Small intestine (tissue), 7 donors: ENCODE measurements around the gene IL12B. TPM values are rescaled to one million over a fixed set of nuclear protein-coding genes. Genes with fewer than 3 reads are reported as not detected.
A peak's percentile ranks its signal among the peaks of the same experiment; 100 is the strongest.

ENCODE experiments used
- DNase-seq, 2 donors: peaks; one replicate each; pipeline versions ENCODE4 v3.0.0 to v3.0.0-alpha.2; 2013
- FAIRE-seq: peaks from 2 replicates; lab custom pipeline; 2012; peaks lifted over from hg19 to GRCh38; lab: Jason Lieb, UNC
- H3K27ac ChIP-seq, 3 donors: one replicate each; pipeline ENCODE4 v1.5.1; 2013; ENCODE audit warnings: low read length in 2 of 3, mild to moderate bottlenecking in 2 of 3, control low read depth in 1 of 3, inconsistent platforms in 1 of 3, low read depth in 1 of 3, moderate library complexity in 1 of 3
- H3K27me3 ChIP-seq, 3 donors: one replicate each; pipeline ENCODE4 v1.6.1; 2013; ENCODE audit warnings: low read length in 3 of 3, inconsistent platforms in 1 of 3; ENCODE audit not compliant: control insufficient read depth in 3 of 3, insufficient read depth in 3 of 3
- H3K36me3 ChIP-seq, 3 donors: one replicate each; pipeline ENCODE4 v1.6.1; 2013; ENCODE audit warnings: low read length in 3 of 3, inconsistent platforms in 1 of 3, low read depth in 1 of 3, mild to moderate bottlenecking in 1 of 3, moderate library complexity in 1 of 3; ENCODE audit not compliant: control insufficient read depth in 3 of 3, insufficient read depth in 2 of 3
- H3K4me1 ChIP-seq, 3 donors: one replicate each; pipeline ENCODE4 v1.6.1; 2013; ENCODE audit warnings: low read length in 2 of 3, inconsistent platforms in 1 of 3, low read depth in 1 of 3, mild to moderate bottlenecking in 1 of 3, moderate library complexity in 1 of 3; ENCODE audit not compliant: control insufficient read depth in 3 of 3, insufficient read depth in 2 of 3
- H3K4me3 ChIP-seq, 3 donors: one replicate each; pipeline ENCODE4 v1.5.1; 2013; ENCODE audit warnings: low read length in 3 of 3, control low read depth in 1 of 3, inconsistent platforms in 1 of 3, low read depth in 1 of 3, mild to moderate bottlenecking in 1 of 3, moderate library complexity in 1 of 3
- H3K9me3 ChIP-seq, 2 donors: one replicate each; pipeline ENCODE4 v1.6.1; 2013; ENCODE audit warnings: low read depth in 1 of 2, low read length in 1 of 2; ENCODE audit not compliant: control insufficient read depth in 2 of 2, insufficient read depth in 1 of 2
- WGBS, 3 donors: extraction: QIAGEN DNeasy Blood & Tissue Kit; methylation state at CpG; one replicate each; pipeline ENCODE4 v1.1.7; 2013; 5-methylcytosine and 5-hydroxymethylcytosine counted together
- polyA plus RNA-seq, 4 donors: library from polyadenylated mRNA; stranded (reverse) in 3 of 4; unstranded in 1 of 4; fragments of 200-250 nt in 3 of 4; fragments of 120-200 nt in 1 of 4; gene quantifications; one replicate each; pipeline versions ENCODE4 v1.2.1 to v1.2.3, GENCODE V29; 2013
- donor health status: healthy with polysubstance abuse.
- donor health status: control.
- donor health status: control.
- donor health status: Bipolar disorder and iron deficiency.
- donor health status: healthy.

The IL12B gene
- polyA plus RNA-seq, 4 donors = 0.07 TPM; not detected in 3

DNA sequence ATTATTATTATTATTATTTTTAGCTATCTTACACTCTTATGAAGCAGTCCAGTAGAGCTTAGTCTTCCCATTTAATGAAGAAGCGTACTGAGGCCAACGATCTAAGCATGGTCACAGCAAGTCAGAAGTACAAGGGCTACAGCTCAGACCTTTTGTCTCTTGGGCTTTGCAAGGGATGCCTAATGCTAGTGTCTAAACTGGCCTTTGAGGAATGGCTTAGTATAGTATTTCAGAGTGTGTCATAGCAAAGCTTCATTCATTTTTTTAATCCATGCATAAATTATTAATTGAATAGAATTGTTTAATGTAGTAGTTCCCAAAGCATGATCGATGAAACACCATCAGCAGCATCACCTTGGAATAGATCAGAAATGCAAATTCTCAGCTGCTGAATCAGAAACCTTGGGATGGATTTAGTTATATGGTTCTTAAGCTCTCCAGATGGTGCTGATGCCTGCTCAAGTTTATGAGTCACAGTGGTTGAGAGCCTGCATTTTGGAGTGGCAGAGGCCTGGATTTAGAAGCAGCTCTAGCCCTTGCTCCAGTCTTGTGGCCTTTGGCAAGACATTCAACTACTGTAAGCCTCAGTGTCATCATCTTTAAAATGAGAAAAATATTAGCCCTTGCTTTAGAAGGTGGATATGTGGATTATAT is 6.1 kb downstream of the IL12B start:
- FAIRE-seq (no peak), DNase-seq (no peak)
- peaks cover 0 to 13% (median 0%) of the 10 kb centered on the region in 3 donors for H3K27me3 ChIP-seq
- H3K27ac ChIP-seq = no peak overlapping the region
- no peak overlapping the region for H3K4me3 ChIP-seq
- H3K36me3 ChIP-seq = no peaks in the 10 kb centered on the region
- H3K4me1 ChIP-seq = no peaks in the 10 kb centered on the region
- no peaks in the 10 kb centered on the region for H3K9me3 ChIP-seq
- 91 to 96% (median 92%) methylated on average over 3 of the region's 3 CpGs for WGBS, 3 donors

- Histone ChIP-seq H3K9me3 (no peaks in the 10 kb centered on the region), H3K27ac (no peak overlapping the region), H3K4me1 (no peaks in the 10 kb centered on the region), H3K36me3 (no peaks in the 10 kb centered on the region), H3K4me3 (no peak overlapping the region), H3K27me3 (peaks cover 0 to 7% (median 0%) of the 10 kb centered on the region in 3 donors)
- DNase-seq (no peak), FAIRE-seq (no peak)
- 76 to 80% (median 80%) methylated on average over 6 of the region's 6 CpGs for WGBS, 3 donors
Measured at GRCh38 chr5:159322180-159322579, 8.1 kb downstream of the IL12B start.

GRCh38 chr5:159319832-159320231 is 10.5 kb downstream of the IL12B start:
- peaks cover 0 to 7% (median 0%) of the 10 kb centered on the region in 3 donors for H3K27me3 ChIP-seq
- no peak overlapping the region for H3K4me3 ChIP-seq
- H3K4me1 ChIP-seq = no peaks in the 10 kb centered on the region
- no peaks in the 10 kb centered on the region for H3K9me3 ChIP-seq
- no peak overlapping the region for H3K27ac ChIP-seq
- 34 to 45% (median 42%) methylated on average over 2 of the region's 2 CpGs for WGBS, 3 donors
- FAIRE-seq (no peak), DNase-seq (no peak)
- no peaks in the 10 kb centered on the region for H3K36me3 ChIP-seq

- H3K4me1 ChIP-seq = no peaks in the 10 kb centered on the region
- H3K27me3 ChIP-seq = peaks cover 0 to 7% (median 0%) of the 10 kb centered on the region in 3 donors
- no peaks in the 10 kb centered on the region for H3K9me3 ChIP-seq
- DNase-seq (no peak), FAIRE-seq (no peak)
- H3K27ac ChIP-seq = no peak overlapping the region
- no peaks in the 10 kb centered on the region for H3K36me3 ChIP-seq
- H3K4me3 ChIP-seq = no peak overlapping the region
- WGBS, 3 donors = 21 to 75% (median 42%) methylated on average over 3 of the region's 3 CpGs
Measured at GRCh38 chr5:159319363-159319762, 10.9 kb downstream of the IL12B start.

DNA sequence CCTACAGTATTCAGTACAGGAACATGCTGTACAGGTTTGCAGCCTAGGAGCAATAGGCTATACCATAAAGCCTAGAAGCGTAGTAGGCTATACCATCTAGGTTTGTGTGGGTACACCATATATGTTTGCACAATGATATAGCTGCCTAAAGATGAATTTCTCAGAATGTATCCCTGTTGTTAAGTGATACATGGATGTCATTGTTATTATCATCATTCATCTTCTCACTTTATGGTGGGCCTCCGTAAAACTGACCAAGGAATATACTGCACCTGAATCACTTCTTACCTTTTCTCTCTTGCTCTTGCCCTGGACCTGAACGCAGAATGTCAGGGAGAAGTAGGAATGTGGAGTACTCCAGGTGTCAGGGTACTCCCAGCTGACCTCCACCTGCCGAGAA is 11.8 kb downstream of the IL12B start:
- Histone ChIP-seq H3K9me3 (no peaks in the 10 kb centered on the region), H3K4me1 (no peaks in the 10 kb centered on the region), H3K4me3 (no peak overlapping the region), H3K36me3 (no peaks in the 10 kb centered on the region), H3K27me3 (peaks cover 0 to 13% (median 0%) of the 10 kb centered on the region in 3 donors), H3K27ac (no peak overlapping the region)
- WGBS, 3 donors = 57 to 81% (median 64%) methylated on average over 4 of the region's 4 CpGs
- DNase-seq (no peak), FAIRE-seq (no peak)

DNA sequence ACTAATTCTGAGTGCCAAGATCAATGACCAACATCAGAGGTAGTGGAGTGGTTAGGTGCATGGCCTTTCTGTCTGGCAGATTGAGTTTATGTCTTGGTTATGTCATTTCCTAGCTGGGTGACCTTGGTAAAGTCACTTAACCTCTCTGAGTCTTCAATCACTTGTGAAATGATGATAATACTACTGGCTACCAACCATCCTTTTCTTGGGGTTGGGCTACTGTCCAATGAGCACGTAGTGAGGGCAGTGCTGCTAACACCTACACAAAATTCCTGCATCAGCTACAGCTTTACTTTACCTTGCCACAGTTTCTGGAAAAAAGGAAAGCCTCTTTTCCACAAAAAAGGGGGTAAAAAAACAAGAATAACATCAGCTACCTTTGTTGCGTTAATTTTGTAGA is 12.4 kb downstream of the IL12B start:
- no peaks in the 10 kb centered on the region for H3K36me3 ChIP-seq
- WGBS, 3 donors = 64 to 73% (median 65%) methylated on average over 2 of the region's 2 CpGs
- no peak overlapping the region for H3K27ac ChIP-seq
- FAIRE-seq (no peak), DNase-seq (no peak)
- no peak overlapping the region for H3K4me3 ChIP-seq
- peaks cover 0 to 19% (median 0%) of the 10 kb centered on the region in 3 donors for H3K27me3 ChIP-seq
- H3K9me3 ChIP-seq = no peaks in the 10 kb centered on the region
- H3K4me1 ChIP-seq = no peaks in the 10 kb centered on the region

- Histone ChIP-seq H3K9me3 (no peaks in the 10 kb centered on the region), H3K27ac (no peak overlapping the region), H3K36me3 (no peaks in the 10 kb centered on the region), H3K4me1 (no peaks in the 10 kb centered on the region), H3K4me3 (no peak overlapping the region), H3K27me3 (peaks cover 0 to 19% (median 5%) of the 10 kb centered on the region in 3 donors)
- 76 to 79% (median 78%) methylated on average over 9 of the region's 9 CpGs for WGBS, 3 donors
- DNase-seq = peak; percentile 39 to 53
- FAIRE-seq = no peak
Measured at GRCh38 chr5:159316519-159317383, 13.5 kb downstream of the IL12B start.

- no peak for DNase-seq
- H3K27ac ChIP-seq = no peak overlapping the region
- H3K36me3 ChIP-seq = no peaks in the 10 kb centered on the region
- FAIRE-seq = no peak
- peaks cover 0 to 4% (median 0%) of the 10 kb centered on the region in 3 donors for H3K4me1 ChIP-seq
- peaks cover 0 to 32% (median 10%) of the 10 kb centered on the region in 3 donors for H3K27me3 ChIP-seq
- no peak overlapping the region for H3K4me3 ChIP-seq
- H3K9me3 ChIP-seq = no peaks in the 10 kb centered on the region
- WGBS, 3 donors = 56 to 81% (median 64%) methylated on average over 2 of the region's 2 CpGs
Measured at GRCh38 chr5:159313197-159313596, 17.1 kb downstream of the IL12B start.
